Mesothelial cell of epicardium (in vitro differentiated cells): ENCODE measurements around the gene QRICH2. TPM values are rescaled to one million over a fixed set of nuclear protein-coding genes. Genes with fewer than 3 reads are reported as not detected.

Experiments used
- DNase-seq, 2 experiments: peaks; one replicate each; pipeline ENCODE4 v3.0.0; 2021; ENCODE audit warnings: low spot score in 2 of 2; ENCODE audit not compliant: unreplicated experiment in 2 of 2
- H3K27ac Mint-ChIP-seq: 2 replicates; pipeline ENCODE4 v1.8.0; 2021; ENCODE audit warnings: mixed read lengths
- H3K27me3 Mint-ChIP-seq: 2 replicates; pipeline ENCODE4 v1.8.0; 2021; ENCODE audit warnings: low read depth, mixed read lengths
- H3K36me3 Mint-ChIP-seq: 2 replicates; pipeline ENCODE4 v1.8.0; 2021; ENCODE audit warnings: mixed read lengths
- H3K4me1 Mint-ChIP-seq: 2 replicates; pipeline ENCODE4 v1.8.0; 2021; ENCODE audit warnings: mixed read lengths
- H3K4me3 Mint-ChIP-seq: 2 replicates; pipeline ENCODE4 v1.8.0; 2021; ENCODE audit warnings: mild to moderate bottlenecking, moderate library complexity, mixed read lengths
- H3K9me3 Mint-ChIP-seq: 2 replicates; pipeline ENCODE4 v1.8.0; 2021; ENCODE audit warnings: mixed read lengths
- CTCF ChIP-seq: fragments of 200-600 bp; sonication (generic); IDR thresholded peaks from one replicate; pipeline ENCODE4 v1.5.0; 2021; ENCODE audit warnings: antibody characterized with exemption; ENCODE audit not compliant: unreplicated experiment
- total RNA-seq: library from RNA; stranded (reverse); gene quantifications from 3 replicates; pipeline ENCODE4 v1.2.1, GENCODE V29; 2021

The QRICH2 gene
- total RNA-seq, 1 donor from 2014 or later = 7.2 TPM

- peak in 1 of 2 experiments; percentile 29 for DNase-seq
- Mint-ChIP-seq H3K27ac (no peak overlapping the region), H3K27me3 (peaks cover 57% of the 10 kb centered on the region)
Observed at GRCh38 chr17:76241691-76242255, 66.3 kb downstream of the QRICH2 start.

DNA sequence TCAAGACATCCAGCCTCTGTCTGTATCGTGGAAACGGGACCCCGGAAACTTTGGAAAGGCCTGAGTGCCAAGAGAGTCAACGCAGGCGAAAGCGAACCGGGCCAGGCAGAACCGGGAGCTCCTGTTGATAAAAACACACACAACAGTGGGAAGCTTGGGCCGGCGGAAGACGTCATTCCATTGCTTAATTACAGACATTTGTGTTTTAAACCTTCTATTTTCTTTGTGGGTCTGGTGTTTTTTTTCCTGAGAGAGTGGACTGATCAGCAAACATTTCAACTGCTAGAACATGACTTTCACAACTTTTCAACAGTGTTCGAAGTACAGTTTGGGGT, 66.9 kb downstream of the QRICH2 start:
- H3K27me3 Mint-ChIP-seq = peaks cover 57% of the 10 kb centered on the region
- DNase-seq = no peak
- no peak for TF ChIP-seq CTCF
- H3K27ac Mint-ChIP-seq = peak overlapping the region; percentile 74
- no peaks in the 10 kb centered on the region for H3K36me3 Mint-ChIP-seq
- H3K4me1 Mint-ChIP-seq = peaks cover 24% of the 10 kb centered on the region
- H3K4me3 Mint-ChIP-seq = peak overlapping the region; percentile 77
- no peaks in the 10 kb centered on the region for H3K9me3 Mint-ChIP-seq

More at GRCh38 chr17:76241691-76242255, 66.3 kb downstream of the QRICH2 start:
- H3K9me3 Mint-ChIP-seq = no peaks in the 10 kb centered on the region
- H3K36me3 Mint-ChIP-seq = no peaks in the 10 kb centered on the region
- H3K4me3 Mint-ChIP-seq = peak overlapping the region; percentile 77
- TF ChIP-seq CTCF = no peak
- H3K4me1 Mint-ChIP-seq = peaks cover 28% of the 10 kb centered on the region

- H3K4me3 Mint-ChIP-seq = peak within 1 kb of the TSS; percentile 77
- no peaks in the 10 kb centered on the region for H3K36me3 Mint-ChIP-seq
- no peak for TF ChIP-seq CTCF
- peaks cover 24% of the 10 kb centered on the region for H3K4me1 Mint-ChIP-seq
- DNase-seq = peak; percentile 33 to 57
- no peaks in the 10 kb centered on the region for H3K9me3 Mint-ChIP-seq
- peaks cover 57% of the 10 kb centered on the region for H3K27me3 Mint-ChIP-seq
- H3K27ac Mint-ChIP-seq = peak within 1 kb of the TSS; percentile 74
Observed at GRCh38 chr17:76240461-76241203, 67.4 kb downstream of the QRICH2 start, which contains the start of gene RNF157. TSS of gene RNF157 (minus strand) at chr17:76240493. CDS start at chr17:76240240, 253 bp downstream.

DNA sequence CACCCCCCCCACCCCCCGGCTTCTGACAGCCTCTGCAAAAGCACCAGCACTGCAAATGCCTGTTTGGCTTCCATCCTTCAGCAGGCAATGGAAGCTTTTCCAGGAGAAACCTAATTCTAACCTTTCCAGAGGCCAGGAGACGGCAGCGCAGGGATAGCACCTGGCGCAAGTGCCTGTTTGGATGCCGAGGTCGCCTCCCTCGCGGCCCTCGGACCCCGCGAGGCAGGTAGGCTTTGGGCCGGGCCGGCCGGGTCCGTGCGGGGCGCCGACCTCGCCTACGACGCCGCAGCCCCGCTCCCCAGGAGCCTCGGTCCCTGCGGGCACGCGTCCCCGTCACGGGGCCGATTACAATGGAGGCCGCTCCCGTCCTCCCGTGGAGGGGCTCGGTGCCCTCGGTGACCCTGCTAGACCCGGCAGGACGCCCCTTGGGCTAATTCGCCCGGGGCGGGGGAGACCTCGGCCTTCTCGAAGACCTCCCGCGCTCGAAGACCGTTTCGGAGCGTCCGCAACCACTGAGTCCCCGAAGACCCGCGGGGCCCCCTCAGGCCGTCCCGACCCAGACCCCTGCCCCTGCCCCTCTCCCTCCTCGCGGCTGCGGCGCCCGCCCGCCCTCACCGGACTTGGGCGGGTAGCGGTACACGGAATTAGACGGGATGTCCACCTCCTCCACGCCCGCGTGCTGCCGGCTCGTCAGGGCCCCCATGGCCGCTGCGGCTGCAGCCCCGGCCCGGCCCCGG, 68.4 kb downstream of the QRICH2 start:
- H3K4me3 Mint-ChIP-seq = peak overlapping the region; percentile 59
- peaks cover 57% of the 10 kb centered on the region for H3K27me3 Mint-ChIP-seq
- H3K27ac Mint-ChIP-seq = no peak overlapping the region
- DNase-seq = no peak
- H3K4me1 Mint-ChIP-seq = peaks cover 24% of the 10 kb centered on the region
- TF ChIP-seq CTCF = no peak
- H3K36me3 Mint-ChIP-seq = no peaks in the 10 kb centered on the region
- no peaks in the 10 kb centered on the region for H3K9me3 Mint-ChIP-seq

- H3K36me3 Mint-ChIP-seq = no peaks in the 10 kb centered on the region
- DNase-seq = no peak
- no peaks in the 10 kb centered on the region for H3K9me3 Mint-ChIP-seq
- peak overlapping the region; percentile 59 for H3K4me3 Mint-ChIP-seq
- peaks cover 22% of the 10 kb centered on the region for H3K4me1 Mint-ChIP-seq
- H3K27me3 Mint-ChIP-seq = peaks cover 57% of the 10 kb centered on the region
- no peak for TF ChIP-seq CTCF
- no peak overlapping the region for H3K27ac Mint-ChIP-seq
Observed at GRCh38 chr17:76238847-76239537, 69.1 kb downstream of the QRICH2 start.
